Measurements from ENCODE around the gene ST8SIA5.

GRCh38 chr18:46686186-46686585, 70.7 kb downstream of the ST8SIA5 start:
- TF ChIP-seq, protein P1, sequence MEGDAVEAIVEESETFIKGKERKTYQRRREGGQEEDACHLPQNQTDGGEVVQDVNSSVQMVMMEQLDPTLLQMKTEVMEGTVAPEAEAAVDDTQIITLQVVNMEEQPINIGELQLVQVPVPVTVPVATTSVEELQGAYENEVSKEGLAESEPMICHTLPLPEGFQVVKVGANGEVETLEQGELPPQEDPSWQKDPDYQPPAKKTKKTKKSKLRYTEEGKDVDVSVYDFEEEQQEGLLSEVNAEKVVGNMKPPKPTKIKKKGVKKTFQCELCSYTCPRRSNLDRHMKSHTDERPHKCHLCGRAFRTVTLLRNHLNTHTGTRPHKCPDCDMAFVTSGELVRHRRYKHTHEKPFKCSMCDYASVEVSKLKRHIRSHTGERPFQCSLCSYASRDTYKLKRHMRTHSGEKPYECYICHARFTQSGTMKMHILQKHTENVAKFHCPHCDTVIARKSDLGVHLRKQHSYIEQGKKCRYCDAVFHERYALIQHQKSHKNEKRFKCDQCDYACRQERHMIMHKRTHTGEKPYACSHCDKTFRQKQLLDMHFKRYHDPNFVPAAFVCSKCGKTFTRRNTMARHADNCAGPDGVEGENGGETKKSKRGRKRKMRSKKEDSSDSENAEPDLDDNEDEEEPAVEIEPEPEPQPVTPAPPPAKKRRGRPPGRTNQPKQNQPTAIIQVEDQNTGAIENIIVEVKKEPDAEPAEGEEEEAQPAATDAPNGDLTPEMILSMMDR (IDR thresholded peaks at IDR 0.05; ENCODE audit: extremely low read depth in 1 of 2, insufficient read depth in 1 of 2, low read depth in 1 of 2, low read length in 2 of 2), result no peak
- TF ChIP-seq, protein P2, sequence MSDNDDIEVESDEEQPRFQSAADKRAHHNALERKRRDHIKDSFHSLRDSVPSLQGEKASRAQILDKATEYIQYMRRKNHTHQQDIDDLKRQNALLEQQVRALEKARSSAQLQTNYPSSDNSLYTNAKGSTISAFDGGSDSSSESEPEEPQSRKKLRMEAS (IDR thresholded peaks at IDR 0.05; ENCODE audit: insufficient read depth, insufficient read length), result no peak
- TF ChIP-seq POLR2AphosphoS5 (IDR thresholded peaks at IDR 0.05; ENCODE audit: insufficient read depth, low read depth, low read length), result no peak

All from endothelial cell of umbilical vein (primary cell).